K562 (cell line): ENCODE data around the gene CCDC28B. TPM values are rescaled to one million over a fixed set of nuclear protein-coding genes. Genes with fewer than 3 reads are reported as not detected.

Source experiments
- ATF3 ChIP-seq, 2 experiments: fragments of 450-650 bp in 1 of 2; sonication (generic) in 1 of 2; formaldehyde crosslinking in 1 of 2; IDR thresholded peaks in 1 of 2; conservative IDR thresholded peaks in 1 of 2; 2 replicates each; pipeline versions ENCODE4 v1.6.1 to v1.8.1; 2016 to 2023; ENCODE audit warnings: mild to moderate bottlenecking in 2 of 2, moderate library complexity in 2 of 2, inconsistent platforms in 1 of 2, missing genetic modification reagents in 1 of 2
- ATF6 ChIP-seq: sonication (generic); formaldehyde crosslinking; IDR thresholded peaks from 2 replicates; pipeline ENCODE4 v1.4.0; 2020; ENCODE audit warnings: mild to moderate bottlenecking, missing genetic modification reagents
- CBFB ChIP-seq: sonication (generic); formaldehyde crosslinking; IDR thresholded peaks from 2 replicates; pipeline ENCODE4 v1.4.0; 2020; ENCODE audit warnings: mild to moderate bottlenecking, missing genetic modification reagents
- CHD1 ChIP-seq: fragments of 200-600 bp; sonication (generic); IDR thresholded peaks from one replicate; pipeline ENCODE4 v1.6.1; 2012; ENCODE audit warnings: mild to moderate bottlenecking, moderate library complexity, low read length, inconsistent platforms
- ETV5 ChIP-seq: sonication (generic); formaldehyde crosslinking; IDR thresholded peaks from 2 replicates; pipeline ENCODE4 v1.4.0; 2020; ENCODE audit warnings: low read depth, mild to moderate bottlenecking, missing genetic modification reagents
- FOSL1 ChIP-seq: fragments of 200-800 bp; sonication (Bioruptor generic); conservative IDR thresholded peaks from 2 replicates; pipeline ENCODE4 v1.6.1; 2016; ENCODE audit warnings: missing genetic modification characterization, missing compliant biosample characterization
- FOXM1 ChIP-seq, 2 experiments: fragments of 450-650 bp in 1 of 2; sonication (generic) in 1 of 2; formaldehyde crosslinking in 1 of 2; IDR thresholded peaks; 2 replicates each; pipeline versions ENCODE4 v1.6.1 to v1.9.0; 2017 to 2022; ENCODE audit warnings: low read depth in 2 of 2, mild to moderate bottlenecking in 2 of 2, missing genetic modification reagents in 1 of 2, moderate library complexity in 1 of 2
- HMGN3 ChIP-seq: IDR thresholded peaks from 2 replicates; pipeline ENCODE4 v1.6.1; 2011; ENCODE audit warnings: borderline replicate concordance, low read depth, mild to moderate bottlenecking, mixed read lengths, low read length; ENCODE audit not compliant: insufficient read length; ENCODE audit errors: extremely low read depth
- MLLT1 ChIP-seq, 2 experiments: fragments of 450-650 bp; IDR thresholded peaks; 2 replicates each; pipeline ENCODE4 v1.6.1; 2016
- NFRKB ChIP-seq: fragments of 450-650 bp; IDR thresholded peaks from 2 replicates; pipeline ENCODE4 v1.6.1; 2016; ENCODE audit warnings: low read depth
- POLR2H ChIP-seq: IDR thresholded peaks from 2 replicates; pipeline ENCODE4 v1.6.1; 2016; ENCODE audit warnings: missing genetic modification characterization, low read depth, mild to moderate bottlenecking, control low read depth, missing compliant biosample characterization, moderate library complexity
- TRIM24 ChIP-seq, 2 experiments: fragments of 450-650 bp; IDR thresholded peaks; 2 replicates each; pipeline ENCODE4 v1.6.1; 2016
- U2AF2 ChIP-seq: fragments of 200-400 bp; formaldehyde crosslinking; optimal IDR thresholded peaks from 2 replicates; pipeline ENCODE3; 2017; ENCODE audit warnings: low read depth, mild to moderate bottlenecking, low read length
- UBTF ChIP-seq, 2 experiments: IDR thresholded peaks; 2 replicates each; pipeline ENCODE4 v1.6.1; 2012; ENCODE audit warnings: improper control_type of control experiment in 2 of 2, low read depth in 2 of 2, low read length in 2 of 2, borderline replicate concordance in 1 of 2
- ZNF263 ChIP-seq: sonication (generic); formaldehyde crosslinking; IDR thresholded peaks from 2 replicates; pipeline ENCODE4 v1.8.0; 2022; ENCODE audit warnings: mild to moderate bottlenecking, missing genetic modification reagents, borderline replicate concordance
- ZNF395 ChIP-seq: fragments of 200-800 bp; sonication (Bioruptor generic); IDR thresholded peaks from 2 replicates; pipeline ENCODE4 v1.6.1; 2017; ENCODE audit warnings: missing genetic modification characterization, missing compliant biosample characterization
- ZNF589 ChIP-seq: fragments of 200-800 bp; sonication (Bioruptor generic); IDR thresholded peaks from 2 replicates; pipeline ENCODE4 v1.6.1; 2016; ENCODE audit warnings: low read depth, missing genetic modification characterization, missing compliant biosample characterization
- polyA plus RNA-seq, 8 experiments: library from polyadenylated mRNA; depleted of rRNA in 4 of 8; stranded (reverse) in 5 of 8; unstranded in 3 of 8; fragments of >200 nt; fragmentation: Nextera tagmentation in 2 of 8; fragmentation: Illumina TruSeq in 1 of 8; extraction: Ambion mirVana in 2 of 8; extraction: Trizol in 1 of 8; gene quantifications; 2 replicates each; pipeline versions ENCODE4 v1.2.1 to v1.2.3, GENCODE V29; 2011 to 2014; ENCODE audit warnings: inconsistent platforms in 1 of 8, missing spikeins in 1 of 8
- total RNA-seq, 7 experiments: library from RNA; depleted of rRNA in 6 of 7; stranded (reverse); fragments of >200 nt in 6 of 7; fragmentation: Illumina TruSeq in 2 of 7; extraction: Trizol in 2 of 7; gene quantifications; 2 replicates each; pipeline versions ENCODE4 v1.2.1 to v1.2.3, GENCODE V29; 2011 to 2021; ENCODE audit warnings: low replicate concordance in 1 of 7

The CCDC28B gene
- total and polyA plus RNA-seq, 9 of the 15 experiments (the other 6 are each of a cell fraction or from before 2014, with no cell fraction given), result 5.7 to 54.5 (median 31.7) TPM

- TF ChIP-seq ETV5 (CRISPR knock-in tag) (peak; percentile 16; the same call in 1 of the 2 replicates), U2AF2 (no peak), POLR2H (tag) (peak; percentile 57; the same call in 1 of the 2 replicates), ZNF395 (CRISPR knock-in tag) (0 out of 2 replicates have a peak, but pooled peaks have one; percentile 7), ATF3 (IDR thresholded peaks at IDR 0.05) (peak; percentile 69; the same call in 1 of the 2 replicates), ATF3 (CRISPR knock-in tag; conservative IDR thresholded peaks at IDR 0.05) (no peak; the same call in 1 of the 2 replicates), FOSL1 (tag) (no peak), CBFB (0 out of 2 replicates have a peak, but pooled peaks have one; percentile 54), MLLT1 (IDR thresholded peaks at IDR 0.05) (no peak), TRIM24 (IDR thresholded peaks at IDR 0.05) (no peak), FOXM1 (IDR thresholded peaks at IDR 0.05; ENCODE audit: low read depth) (no peak), FOXM1 (CRISPR knock-in tag; IDR thresholded peaks at IDR 0.05; ENCODE audit: low read depth) (0 out of 2 replicates have a peak, but pooled peaks have one; percentile 30), CHD1 (peak; percentile 48), NFRKB (0 out of 2 replicates have a peak, but pooled peaks have one; percentile 19), ATF6 (CRISPR knock-in tag) (peak; percentile 81; the same call in 1 of the 2 replicates), UBTF (IDR thresholded peaks at IDR 0.05; ENCODE audit: borderline replicate concordance in 1 of 2, low read depth in 2 of 2, low read length in 2 of 2) (0 out of 4 replicates have a peak, but pooled peaks of 1 of the 2 experiments have one; percentile 19), HMGN3 (peak; percentile 44), ZNF263 (CRISPR knock-in tag) (peak; percentile 29; the same call in 1 of the 2 replicates), ZNF589 (CRISPR knock-in tag) (0 out of 2 replicates have a peak, but pooled peaks have one; percentile 22)
These were observed 21.2 kb downstream of the CCDC28B start (continued) for GRCh38 chr1:32221581-32221979.
